Neural cell (in vitro differentiated cells): ENCODE results near the gene MYO15A.

Experiments
- POLR2AphosphoS5 ChIP-seq: IDR thresholded peaks from 2 replicates; pipeline ENCODE4 v1.6.1; 2012
- SMC3 ChIP-seq: fragments of 450-650 bp; conservative IDR thresholded peaks from 2 replicates; pipeline ENCODE4 v1.6.1; 2014; ENCODE audit warnings: antibody characterized with exemption, mild to moderate bottlenecking, moderate library complexity; ENCODE audit not compliant: poor library complexity
- TF ChIP-seq, protein P1 (sequence below): fragments of 450-650 bp; IDR thresholded peaks from 2 replicates; pipeline ENCODE4 v1.5.1; 2014; ENCODE audit warnings: antibody characterized with exemption, mild to moderate bottlenecking, moderate library complexity; ENCODE audit not compliant: poor library complexity, severe bottlenecking

- no peak for TF ChIP-seq SMC3
- TF ChIP-seq, protein P1, sequence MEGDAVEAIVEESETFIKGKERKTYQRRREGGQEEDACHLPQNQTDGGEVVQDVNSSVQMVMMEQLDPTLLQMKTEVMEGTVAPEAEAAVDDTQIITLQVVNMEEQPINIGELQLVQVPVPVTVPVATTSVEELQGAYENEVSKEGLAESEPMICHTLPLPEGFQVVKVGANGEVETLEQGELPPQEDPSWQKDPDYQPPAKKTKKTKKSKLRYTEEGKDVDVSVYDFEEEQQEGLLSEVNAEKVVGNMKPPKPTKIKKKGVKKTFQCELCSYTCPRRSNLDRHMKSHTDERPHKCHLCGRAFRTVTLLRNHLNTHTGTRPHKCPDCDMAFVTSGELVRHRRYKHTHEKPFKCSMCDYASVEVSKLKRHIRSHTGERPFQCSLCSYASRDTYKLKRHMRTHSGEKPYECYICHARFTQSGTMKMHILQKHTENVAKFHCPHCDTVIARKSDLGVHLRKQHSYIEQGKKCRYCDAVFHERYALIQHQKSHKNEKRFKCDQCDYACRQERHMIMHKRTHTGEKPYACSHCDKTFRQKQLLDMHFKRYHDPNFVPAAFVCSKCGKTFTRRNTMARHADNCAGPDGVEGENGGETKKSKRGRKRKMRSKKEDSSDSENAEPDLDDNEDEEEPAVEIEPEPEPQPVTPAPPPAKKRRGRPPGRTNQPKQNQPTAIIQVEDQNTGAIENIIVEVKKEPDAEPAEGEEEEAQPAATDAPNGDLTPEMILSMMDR: no peak
- no peak for TF ChIP-seq POLR2AphosphoS5
These were observed 120.7 kb downstream of the MYO15A start for GRCh38 chr17:18229254-18229653.
